T47D (cell line): ENCODE measurements around the gene GDPD5.

ENCODE experiments used
- DNase-seq, 2 experiments: peaks; one replicate each; pipeline versions ENCODE4 v3.0.0 to v3.0.0-alpha.2; 2011 to 2012; ENCODE audit warnings: low read depth in 1 of 2, low spot score in 1 of 2
- JUND ChIP-seq: IDR thresholded peaks from 2 replicates; pipeline ENCODE4 v1.6.1; 2012; ENCODE audit warnings: low read depth
- in situ Hi-C: cut with HindIII; loops from 2 replicates; pipeline ENCODE4 v1.10.0; 2016; ENCODE audit warnings: low sequenced_read_pairs, low pct_unique_long_range_greater_than_20kb

Gene GDPD5

GRCh38 chr11:75563501-75563977 is 37.8 kb upstream of the GDPD5 start:
- no peak for TF ChIP-seq JUND
- in situ Hi-C loops: no loop called here
- no peak for DNase-seq

- in situ Hi-C loops: no loop called here
- DNase-seq: peak; percentile 46 to 67
- no peak for TF ChIP-seq JUND
Observed at GRCh38 chr11:75562836-75563484, 37.2 kb upstream of the GDPD5 start.

- in situ Hi-C loops: no loop called here
- DNase-seq: peak; percentile 91 to 98
- no peak for TF ChIP-seq JUND
Observed at GRCh38 chr11:75562048-75562835, 36.5 kb upstream of the GDPD5 start, which contains the start of gene SERPINH1. SERPINH1 (plus strand) TSS chr11:75562253; CDS start chr11:75566350, 4,097 bp downstream.

- TF ChIP-seq JUND: no peak
- in situ Hi-C loops: no loop called here
- no peak for DNase-seq
Observed at GRCh38 chr11:75561426-75562047, 35.8 kb upstream of the GDPD5 start.

GRCh38 chr11:75560644-75561043 is 34.9 kb upstream of the GDPD5 start:
- in situ Hi-C loops: no loop called here
- no peak for DNase-seq
- no peak for TF ChIP-seq JUND

GRCh38 chr11:75558939-75559843 is 33.5 kb upstream of the GDPD5 start:
- DNase-seq: no peak
- TF ChIP-seq JUND: no peak
- in situ Hi-C loops: no loop called here

- no peak for DNase-seq
- TF ChIP-seq JUND: no peak
- in situ Hi-C loops: no loop called here
Observed at GRCh38 chr11:75557666-75558494, 32.1 kb upstream of the GDPD5 start.

GRCh38 chr11:75556275-75556674 is 30.5 kb upstream of the GDPD5 start:
- no peak for TF ChIP-seq JUND
- DNase-seq: no peak
- in situ Hi-C loops: no loop called here

GRCh38 chr11:75555079-75555811 is 29.5 kb upstream of the GDPD5 start:
- in situ Hi-C loops: no loop called here
- no peak for TF ChIP-seq JUND
- DNase-seq: no peak

- in situ Hi-C loops: no loop called here
- no peak for DNase-seq
- TF ChIP-seq JUND: no peak
Observed at GRCh38 chr11:75554258-75555022, 28.7 kb upstream of the GDPD5 start.
